ENCODE measurements around the gene STAC.

DNA sequence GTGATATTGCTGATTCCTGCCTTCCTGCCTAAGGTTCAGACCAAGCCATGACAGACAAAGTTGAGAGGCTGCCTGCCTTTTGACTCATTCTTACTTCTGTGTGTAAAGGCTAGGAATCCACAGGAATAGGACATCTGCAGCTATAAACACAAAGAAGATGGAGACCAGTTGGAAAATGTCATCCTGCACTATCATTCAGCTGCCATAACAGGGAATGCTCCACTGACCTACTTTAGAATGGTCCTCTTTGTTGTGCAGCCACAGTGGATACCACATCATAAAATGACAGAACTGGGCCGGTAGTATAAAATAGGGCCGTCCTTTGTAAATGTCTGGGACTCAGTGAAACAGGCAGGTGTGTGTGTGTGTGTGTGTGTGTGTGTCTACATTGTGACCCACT is 75.1 kb downstream of the STAC start:
- TF ChIP-seq, protein P1, sequence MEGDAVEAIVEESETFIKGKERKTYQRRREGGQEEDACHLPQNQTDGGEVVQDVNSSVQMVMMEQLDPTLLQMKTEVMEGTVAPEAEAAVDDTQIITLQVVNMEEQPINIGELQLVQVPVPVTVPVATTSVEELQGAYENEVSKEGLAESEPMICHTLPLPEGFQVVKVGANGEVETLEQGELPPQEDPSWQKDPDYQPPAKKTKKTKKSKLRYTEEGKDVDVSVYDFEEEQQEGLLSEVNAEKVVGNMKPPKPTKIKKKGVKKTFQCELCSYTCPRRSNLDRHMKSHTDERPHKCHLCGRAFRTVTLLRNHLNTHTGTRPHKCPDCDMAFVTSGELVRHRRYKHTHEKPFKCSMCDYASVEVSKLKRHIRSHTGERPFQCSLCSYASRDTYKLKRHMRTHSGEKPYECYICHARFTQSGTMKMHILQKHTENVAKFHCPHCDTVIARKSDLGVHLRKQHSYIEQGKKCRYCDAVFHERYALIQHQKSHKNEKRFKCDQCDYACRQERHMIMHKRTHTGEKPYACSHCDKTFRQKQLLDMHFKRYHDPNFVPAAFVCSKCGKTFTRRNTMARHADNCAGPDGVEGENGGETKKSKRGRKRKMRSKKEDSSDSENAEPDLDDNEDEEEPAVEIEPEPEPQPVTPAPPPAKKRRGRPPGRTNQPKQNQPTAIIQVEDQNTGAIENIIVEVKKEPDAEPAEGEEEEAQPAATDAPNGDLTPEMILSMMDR (IDR thresholded peaks at IDR 0.05), result no peak
- no peak for TF ChIP-seq POLR2A (IDR thresholded peaks at IDR 0.05)
